ENCODE measurements around the gene FANCE. TPM values are rescaled to one million over a fixed set of nuclear protein-coding genes. Genes with fewer than 3 reads are reported as not detected.

The FANCE gene
- total RNA-seq, 1 experiment from 2014 or later: 4.3 TPM

GRCh38 chr6:35510916-35511561, 58.9 kb downstream of the FANCE start:
- in situ Hi-C loops (cut with HindIII; ENCODE audit: low pct_unique_long_range_greater_than_20kb, low sequenced_read_pairs) (no loop called here), intact Hi-C loops (cut with micrococcal nuclease; ENCODE audit: unreplicated experiment) (no loop called here)
- Histone ChIP-seq H3K4me3 (ENCODE audit: low read depth in 2 of 2, low read length in 2 of 2) (no peak overlapping the region), H3K27me3 (ENCODE audit: control insufficient read depth, insufficient read depth, low read length) (no peaks in the 10 kb centered on the region), H3K9me3 (ENCODE audit: control insufficient read depth, insufficient read depth, low read depth, low read length) (no peaks in the 10 kb centered on the region), H3K4me1 (ENCODE audit: control insufficient read depth, insufficient read depth, low read length) (no peaks in the 10 kb centered on the region), H3K36me3 (ENCODE audit: control insufficient read depth, insufficient read depth, low read length) (no peaks in the 10 kb centered on the region), H3K27ac (ENCODE audit: low read length) (no peak overlapping the region)
- ATAC-seq (no peak), DNase-seq (ENCODE audit: low read depth, low spot score) (no peak)
- POLR2A ChIA-PET: no interaction called here
- CTCF ChIA-PET: no interaction called here
- BruUV-seq (replicated peaks): no TSS peak
- TF ChIP-seq CTCF (IDR thresholded peaks at IDR 0.05) (no peak), POLR2AphosphoS5 (IDR thresholded peaks at IDR 0.05; ENCODE audit: low read depth, low read length) (no peak), SIN3A (IDR thresholded peaks at IDR 0.05; ENCODE audit: borderline replicate concordance, insufficient read depth, low read depth, low read length) (no peak), TCF7L2 (IDR thresholded peaks at IDR 0.05; ENCODE audit: low read depth, low read length) (no peak)
- TF ChIP-seq, protein P1, sequence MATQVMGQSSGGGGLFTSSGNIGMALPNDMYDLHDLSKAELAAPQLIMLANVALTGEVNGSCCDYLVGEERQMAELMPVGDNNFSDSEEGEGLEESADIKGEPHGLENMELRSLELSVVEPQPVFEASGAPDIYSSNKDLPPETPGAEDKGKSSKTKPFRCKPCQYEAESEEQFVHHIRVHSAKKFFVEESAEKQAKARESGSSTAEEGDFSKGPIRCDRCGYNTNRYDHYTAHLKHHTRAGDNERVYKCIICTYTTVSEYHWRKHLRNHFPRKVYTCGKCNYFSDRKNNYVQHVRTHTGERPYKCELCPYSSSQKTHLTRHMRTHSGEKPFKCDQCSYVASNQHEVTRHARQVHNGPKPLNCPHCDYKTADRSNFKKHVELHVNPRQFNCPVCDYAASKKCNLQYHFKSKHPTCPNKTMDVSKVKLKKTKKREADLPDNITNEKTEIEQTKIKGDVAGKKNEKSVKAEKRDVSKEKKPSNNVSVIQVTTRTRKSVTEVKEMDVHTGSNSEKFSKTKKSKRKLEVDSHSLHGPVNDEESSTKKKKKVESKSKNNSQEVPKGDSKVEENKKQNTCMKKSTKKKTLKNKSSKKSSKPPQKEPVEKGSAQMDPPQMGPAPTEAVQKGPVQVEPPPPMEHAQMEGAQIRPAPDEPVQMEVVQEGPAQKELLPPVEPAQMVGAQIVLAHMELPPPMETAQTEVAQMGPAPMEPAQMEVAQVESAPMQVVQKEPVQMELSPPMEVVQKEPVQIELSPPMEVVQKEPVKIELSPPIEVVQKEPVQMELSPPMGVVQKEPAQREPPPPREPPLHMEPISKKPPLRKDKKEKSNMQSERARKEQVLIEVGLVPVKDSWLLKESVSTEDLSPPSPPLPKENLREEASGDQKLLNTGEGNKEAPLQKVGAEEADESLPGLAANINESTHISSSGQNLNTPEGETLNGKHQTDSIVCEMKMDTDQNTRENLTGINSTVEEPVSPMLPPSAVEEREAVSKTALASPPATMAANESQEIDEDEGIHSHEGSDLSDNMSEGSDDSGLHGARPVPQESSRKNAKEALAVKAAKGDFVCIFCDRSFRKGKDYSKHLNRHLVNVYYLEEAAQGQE (IDR thresholded peaks at IDR 0.05; ENCODE audit: insufficient read depth in 1 of 2, low read depth in 2 of 2, low read length in 1 of 2): no peak

DNA sequence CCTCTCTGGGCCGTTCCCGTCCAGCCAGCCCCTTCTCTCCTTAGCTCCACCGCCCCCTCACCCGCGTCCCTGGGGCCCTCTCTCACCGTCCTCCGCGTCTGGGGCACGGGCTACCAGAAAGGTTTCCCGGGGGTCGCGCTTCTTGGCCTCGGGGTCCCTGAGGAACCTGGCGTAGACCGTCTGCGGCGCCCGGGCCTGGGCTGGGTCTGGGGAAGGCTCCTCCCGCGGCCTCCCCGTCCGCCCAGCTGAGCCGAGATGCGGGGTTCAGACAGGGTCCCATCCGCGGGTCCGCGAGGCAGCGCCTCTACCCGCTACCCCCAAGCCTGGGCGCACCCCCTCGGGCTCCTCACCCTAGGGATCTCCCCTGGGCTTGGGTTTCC, 59.4 kb downstream of the FANCE start:
- H3K4me1 ChIP-seq (ENCODE audit: control insufficient read depth, insufficient read depth, low read length): no peaks in the 10 kb centered on the region
- H3K4me3 ChIP-seq (ENCODE audit: low read depth in 2 of 2, low read length in 2 of 2): no peak overlapping the region
- intact Hi-C loops (cut with micrococcal nuclease; ENCODE audit: unreplicated experiment) (no loop called here), in situ Hi-C loops (cut with HindIII; ENCODE audit: low pct_unique_long_range_greater_than_20kb, low sequenced_read_pairs) (no loop called here)
- POLR2A ChIA-PET: no interaction called here
- H3K27me3 ChIP-seq (ENCODE audit: control insufficient read depth, insufficient read depth, low read length): no peaks in the 10 kb centered on the region
- CTCF ChIA-PET: no interaction called here
- H3K36me3 ChIP-seq (ENCODE audit: control insufficient read depth, insufficient read depth, low read length): no peaks in the 10 kb centered on the region
- TF ChIP-seq SIN3A (IDR thresholded peaks at IDR 0.05; ENCODE audit: borderline replicate concordance, insufficient read depth, low read depth, low read length) (no peak), CTCF (IDR thresholded peaks at IDR 0.05) (no peak), TCF7L2 (IDR thresholded peaks at IDR 0.05; ENCODE audit: low read depth, low read length) (no peak), POLR2AphosphoS5 (IDR thresholded peaks at IDR 0.05; ENCODE audit: low read depth, low read length) (no peak)
- TF ChIP-seq, protein P1 (IDR thresholded peaks at IDR 0.05; ENCODE audit: insufficient read depth in 1 of 2, low read depth in 2 of 2, low read length in 1 of 2): no peak
- no peak overlapping the region for H3K27ac ChIP-seq (ENCODE audit: low read length)
- DNase-seq (ENCODE audit: low read depth, low spot score) (no peak), ATAC-seq (no peak)
- H3K9me3 ChIP-seq (ENCODE audit: control insufficient read depth, insufficient read depth, low read depth, low read length): no peaks in the 10 kb centered on the region
- BruUV-seq (replicated peaks): no TSS peak
